ENCODE data around the gene NUP160.

GRCh38 chr11:47843361-47844055 is 4.6 kb downstream of the NUP160 start:
- TF ChIP-seq POLR2A (IDR thresholded peaks at IDR 0.05) (no peak), CTCF (IDR thresholded peaks at IDR 0.05 in 4 of 5, conservative IDR thresholded peaks at IDR 0.05 in 1 of 5) (no peak)
